Measurements from ENCODE around the gene VASP.
A peak's percentile ranks its signal among the peaks of the same experiment; 100 is the strongest.

VASP gene

DNA sequence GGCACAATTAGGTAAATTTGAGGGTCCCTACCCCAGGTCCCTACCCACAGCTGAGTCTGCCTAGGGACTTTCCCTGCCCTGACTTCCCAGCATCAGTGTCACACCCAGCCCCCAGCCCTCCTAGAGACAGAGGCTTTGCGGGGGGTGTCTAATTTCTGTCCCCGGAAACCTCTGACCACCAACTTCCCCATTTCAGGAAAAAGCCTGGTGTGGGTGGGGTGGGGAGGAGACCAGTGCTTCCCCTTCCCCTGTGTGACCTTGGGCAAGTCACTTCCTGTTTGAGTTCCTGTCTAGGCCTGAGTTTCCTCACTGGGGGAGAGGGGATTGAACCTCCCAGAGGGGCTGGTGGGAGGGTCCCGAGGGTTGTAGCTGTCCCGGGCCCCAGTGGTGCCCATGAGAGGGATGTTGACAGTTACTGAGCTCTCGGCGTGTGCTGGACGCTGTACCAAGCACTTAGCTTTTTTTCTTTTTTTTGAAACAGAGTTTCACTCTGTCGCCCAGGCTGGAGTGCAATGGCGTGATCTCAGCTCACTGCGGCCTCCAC, 7.9 kb downstream of the VASP start:
- DNase-seq (ENCODE audit: low spot score) = no peak

DNA sequence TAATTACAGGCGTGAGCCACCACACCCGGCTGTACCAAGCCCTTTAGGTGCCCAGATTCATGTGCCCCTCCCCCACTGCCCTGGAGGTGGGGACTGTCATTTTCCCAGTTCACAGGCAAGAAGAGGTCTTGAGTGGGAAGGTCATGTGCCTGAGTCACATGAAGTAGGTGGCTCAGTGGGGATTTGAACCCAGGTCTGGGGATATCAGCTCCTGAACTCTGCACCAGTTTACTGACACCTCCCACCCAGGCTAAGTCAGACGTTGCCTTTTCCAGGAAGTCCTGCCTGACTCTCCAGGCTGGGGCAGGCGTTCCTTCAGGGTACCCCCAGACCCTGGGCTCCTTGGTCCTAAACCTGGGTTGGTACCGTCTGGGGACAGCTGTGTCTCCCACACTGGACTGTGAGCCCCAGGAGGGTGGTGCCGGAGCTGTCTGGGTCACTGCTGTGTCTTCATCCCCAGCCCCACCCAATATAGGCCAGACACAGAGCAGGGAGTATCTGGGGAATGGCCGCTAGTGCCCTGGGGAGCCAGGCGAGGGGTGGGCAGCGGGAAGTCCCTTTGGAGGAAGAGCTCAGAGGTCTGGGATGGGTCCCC, 8.6 kb downstream of the VASP start:
- no peak for DNase-seq (ENCODE audit: low spot score)

DNA sequence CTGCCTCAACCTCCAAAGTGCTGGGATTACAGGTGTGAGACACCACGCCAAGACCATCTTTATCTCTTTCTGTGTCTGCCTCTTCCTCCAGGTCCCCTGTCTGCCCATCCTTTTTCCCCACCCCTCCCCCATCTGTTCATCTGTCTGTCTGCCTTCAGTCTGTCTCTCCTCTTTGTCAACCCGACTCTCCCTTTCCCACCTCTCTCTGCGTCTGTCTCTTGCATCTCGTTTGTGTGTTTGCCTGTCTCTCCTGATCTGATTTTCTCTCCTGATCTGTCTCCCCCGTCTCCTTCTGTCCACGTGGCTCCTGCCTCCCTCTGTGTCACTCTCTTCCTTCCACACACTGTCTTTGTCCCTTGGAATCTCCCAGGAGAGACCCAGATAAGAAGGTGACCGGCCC, 10.0 kb downstream of the VASP start:
- no peak for DNase-seq (ENCODE audit: low spot score)

DNA sequence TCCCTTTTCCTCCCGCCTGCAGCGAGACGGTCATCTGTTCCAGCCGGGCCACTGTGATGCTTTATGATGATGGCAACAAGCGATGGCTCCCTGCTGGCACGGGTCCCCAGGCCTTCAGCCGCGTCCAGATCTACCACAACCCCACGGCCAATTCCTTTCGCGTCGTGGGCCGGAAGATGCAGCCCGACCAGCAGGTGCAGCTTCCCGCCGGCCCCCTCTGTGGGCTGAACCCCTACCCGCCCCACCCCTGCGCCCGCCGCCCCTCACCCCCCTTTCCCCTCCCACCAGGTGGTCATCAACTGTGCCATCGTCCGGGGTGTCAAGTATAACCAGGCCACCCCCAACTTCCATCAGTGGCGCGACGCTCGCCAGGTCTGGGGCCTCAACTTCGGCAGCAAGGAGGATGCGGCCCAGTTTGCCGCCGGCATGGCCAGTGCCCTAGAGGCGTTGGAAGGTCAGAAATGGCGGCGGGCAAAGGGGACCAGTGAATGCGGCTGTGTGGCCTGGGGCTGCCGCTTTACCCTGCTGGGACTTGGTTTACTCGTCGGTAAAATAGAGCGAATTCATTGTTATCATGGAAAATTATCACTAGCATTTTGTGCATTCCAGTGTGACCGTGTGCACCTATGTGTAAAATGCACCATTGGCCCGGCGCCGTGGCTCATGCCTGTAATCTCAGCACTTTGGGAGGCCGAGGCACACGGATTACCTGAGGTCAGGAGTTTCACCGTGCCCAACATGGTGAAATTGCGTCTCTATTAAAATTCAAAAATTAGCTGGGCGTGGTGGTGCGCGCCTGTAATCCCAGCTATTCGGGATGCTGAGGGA, 10.6 kb downstream of the VASP start:
- no peak for DNase-seq (ENCODE audit: low spot score)

DNA sequence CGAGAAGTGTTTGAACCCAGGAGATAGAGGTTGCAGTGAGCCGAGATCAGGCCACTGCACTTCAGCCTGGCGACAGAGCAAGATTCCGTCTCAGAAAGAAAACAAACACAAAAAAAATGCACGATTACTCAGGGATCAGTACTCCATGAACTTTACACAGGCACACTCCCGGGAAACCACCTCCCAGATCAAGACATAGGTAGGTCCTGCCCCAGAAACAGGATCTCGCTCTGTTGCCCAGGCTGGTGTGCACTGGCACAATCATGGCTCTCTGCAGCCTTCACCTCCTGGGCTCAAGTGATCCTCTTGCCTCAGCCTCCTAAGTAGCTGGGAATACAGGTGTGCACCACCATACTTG, 11.2 kb downstream of the VASP start:
- DNase-seq (ENCODE audit: low spot score) = no peak

DNA sequence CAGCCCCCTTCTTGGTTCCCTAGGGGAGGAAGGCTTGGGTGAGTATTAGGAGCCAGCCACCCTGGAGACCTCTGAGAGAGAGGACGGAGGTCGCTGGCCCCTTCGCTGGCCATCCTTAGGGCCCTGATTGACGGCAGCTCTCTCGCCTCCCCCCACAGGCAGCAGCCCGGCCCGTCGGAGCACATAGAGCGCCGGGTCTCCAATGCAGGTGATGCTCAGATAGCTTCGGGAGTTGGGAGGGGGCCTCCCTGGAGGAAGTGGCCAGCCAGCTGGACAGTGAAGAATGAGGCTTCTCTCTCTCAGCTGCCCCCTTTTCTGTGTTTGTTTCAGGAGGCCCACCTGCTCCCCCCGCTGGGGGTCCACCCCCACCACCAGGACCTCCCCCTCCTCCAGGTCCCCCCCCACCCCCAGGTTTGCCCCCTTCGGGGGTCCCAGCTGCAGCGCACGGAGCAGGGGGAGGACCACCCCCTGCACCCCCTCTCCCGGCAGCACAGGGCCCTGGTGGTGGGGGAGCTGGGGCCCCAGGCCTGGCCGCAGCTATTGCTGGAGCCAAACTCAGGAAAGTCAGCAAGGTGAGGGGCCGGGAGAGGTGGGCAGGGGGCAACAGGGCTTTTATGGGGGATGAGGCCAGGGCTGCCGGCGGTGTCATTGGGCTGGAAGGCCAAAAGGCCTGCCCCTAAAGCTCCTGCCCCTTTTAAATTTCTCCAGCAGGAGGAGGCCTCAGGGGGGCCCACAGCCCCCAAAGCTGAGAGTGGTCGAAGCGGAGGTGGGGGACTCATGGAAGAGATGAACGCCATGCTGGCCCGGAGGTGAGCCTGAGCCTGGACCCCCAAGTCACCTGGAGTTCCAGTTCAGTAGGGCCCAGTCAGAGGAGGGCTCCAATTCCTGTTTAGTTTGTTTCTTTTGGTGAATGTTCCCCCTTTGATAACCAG, 15.0 kb downstream of the VASP start:
- no peak for DNase-seq (ENCODE audit: low spot score)

DNA sequence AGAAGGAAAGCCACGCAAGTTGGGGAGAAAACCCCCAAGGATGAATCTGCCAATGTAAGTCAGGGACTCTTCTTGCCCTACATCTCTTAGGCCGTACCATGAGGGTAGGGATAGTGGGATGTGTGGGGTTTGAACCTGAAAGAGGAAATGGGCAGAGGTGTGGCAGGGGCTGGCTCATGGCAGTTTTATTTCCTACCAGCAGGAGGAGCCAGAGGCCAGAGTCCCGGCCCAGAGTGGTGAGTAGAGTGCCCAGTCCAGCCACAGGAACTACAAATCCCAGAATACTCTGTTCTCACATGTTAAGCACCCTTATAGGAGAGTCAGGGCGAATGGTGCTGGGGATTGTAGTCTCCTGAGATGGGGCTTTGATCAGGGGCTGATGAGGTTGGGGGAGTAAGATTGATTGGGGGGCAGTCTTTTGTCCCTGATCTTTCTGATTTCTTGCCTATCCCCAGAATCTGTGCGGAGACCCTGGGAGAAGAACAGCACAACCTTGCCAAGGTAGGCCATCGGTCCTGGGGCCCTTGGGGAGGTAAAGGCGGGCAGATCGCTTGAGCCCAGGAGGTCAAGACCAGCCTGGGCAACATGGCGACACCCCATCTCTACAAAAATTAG, 16.5 kb downstream of the VASP start:
- peak; percentile 93 for DNase-seq (ENCODE audit: low spot score)

DNA sequence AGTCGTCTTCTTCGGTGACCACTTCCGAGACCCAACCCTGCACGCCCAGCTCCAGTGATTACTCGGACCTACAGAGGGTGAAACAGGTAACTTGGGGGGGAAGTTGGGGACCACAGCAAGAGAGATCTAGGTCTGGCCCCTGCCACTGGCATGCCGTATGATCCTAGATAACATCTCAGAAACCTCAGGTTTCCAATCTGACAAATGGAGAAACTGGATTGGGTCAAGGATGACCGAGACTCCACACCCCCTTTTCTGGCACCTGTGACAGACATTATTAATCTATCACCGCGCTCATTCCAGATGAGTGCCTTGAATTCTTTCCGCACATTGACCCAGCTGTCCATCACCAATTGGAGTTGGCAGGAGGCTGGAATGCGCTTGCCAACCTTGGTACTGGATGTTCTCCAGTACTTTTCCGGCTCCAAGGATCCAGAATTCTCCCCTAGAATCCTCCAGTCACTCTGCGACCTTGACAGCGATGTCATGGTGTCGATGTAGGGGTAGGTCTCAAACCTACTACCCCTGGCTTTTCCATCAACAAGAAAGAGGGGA, 17.4 kb downstream of the VASP start:
- DNase-seq (ENCODE audit: low spot score) = no peak

DNA sequence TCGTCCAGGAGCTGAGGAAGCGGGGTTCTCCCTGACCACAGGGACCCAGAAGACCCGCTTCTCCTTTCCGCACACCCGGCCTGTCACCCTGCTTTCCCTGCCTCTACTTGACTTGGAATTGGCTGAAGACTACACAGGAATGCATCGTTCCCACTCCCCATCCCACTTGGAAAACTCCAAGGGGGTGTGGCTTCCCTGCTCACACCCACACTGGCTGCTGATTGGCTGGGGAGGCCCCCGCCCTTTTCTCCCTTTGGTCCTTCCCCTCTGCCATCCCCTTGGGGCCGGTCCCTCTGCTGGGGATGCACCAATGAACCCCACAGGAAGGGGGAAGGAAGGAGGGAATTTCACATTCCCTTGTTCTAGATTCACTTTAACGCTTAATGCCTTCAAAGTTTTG, 18.9 kb downstream of the VASP start:
- peak; percentile 82 for DNase-seq (ENCODE audit: low spot score)

DNA sequence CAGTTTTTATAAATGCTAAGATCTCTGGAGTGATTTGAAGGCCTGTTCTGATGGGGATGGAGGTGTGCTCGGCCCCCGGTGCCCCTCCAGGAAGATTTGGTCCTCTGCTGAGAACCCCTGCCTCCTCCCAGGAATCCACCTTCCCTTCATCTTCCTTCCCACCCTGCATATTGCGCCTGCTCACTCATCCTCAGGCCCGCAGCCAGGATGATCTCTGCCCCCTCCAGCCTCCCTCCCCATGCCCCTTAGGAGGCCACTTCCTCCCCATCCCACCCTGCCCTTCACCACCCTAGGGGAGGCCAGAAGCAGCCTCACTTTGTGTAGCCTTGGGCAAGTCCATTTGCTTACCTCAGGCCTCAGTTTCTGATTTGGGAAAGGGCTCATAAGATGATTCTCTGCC, 19.7 kb downstream of the VASP start:
- no peak for DNase-seq (ENCODE audit: low spot score)

DNA sequence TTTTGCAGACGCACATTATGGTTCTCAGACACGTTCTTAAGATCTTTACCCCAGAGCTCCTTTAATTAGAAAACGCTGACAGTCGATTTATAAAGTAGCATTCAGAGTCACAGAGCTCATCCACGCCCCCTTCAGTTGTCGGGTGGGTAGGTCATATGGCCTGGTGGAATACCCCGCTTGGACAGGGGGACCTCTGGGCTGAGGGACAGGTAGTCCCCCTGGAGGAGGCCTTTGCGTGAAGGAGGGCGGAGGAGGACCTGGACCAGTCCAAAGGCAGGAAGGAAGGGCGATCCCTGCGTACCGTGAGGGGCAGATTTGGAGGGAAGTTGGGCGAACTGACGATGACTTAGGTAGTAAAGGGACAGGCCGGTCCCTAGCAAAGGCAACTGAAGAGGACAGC, 20.5 kb downstream of the VASP start:
- no peak for DNase-seq (ENCODE audit: low spot score)

DNA sequence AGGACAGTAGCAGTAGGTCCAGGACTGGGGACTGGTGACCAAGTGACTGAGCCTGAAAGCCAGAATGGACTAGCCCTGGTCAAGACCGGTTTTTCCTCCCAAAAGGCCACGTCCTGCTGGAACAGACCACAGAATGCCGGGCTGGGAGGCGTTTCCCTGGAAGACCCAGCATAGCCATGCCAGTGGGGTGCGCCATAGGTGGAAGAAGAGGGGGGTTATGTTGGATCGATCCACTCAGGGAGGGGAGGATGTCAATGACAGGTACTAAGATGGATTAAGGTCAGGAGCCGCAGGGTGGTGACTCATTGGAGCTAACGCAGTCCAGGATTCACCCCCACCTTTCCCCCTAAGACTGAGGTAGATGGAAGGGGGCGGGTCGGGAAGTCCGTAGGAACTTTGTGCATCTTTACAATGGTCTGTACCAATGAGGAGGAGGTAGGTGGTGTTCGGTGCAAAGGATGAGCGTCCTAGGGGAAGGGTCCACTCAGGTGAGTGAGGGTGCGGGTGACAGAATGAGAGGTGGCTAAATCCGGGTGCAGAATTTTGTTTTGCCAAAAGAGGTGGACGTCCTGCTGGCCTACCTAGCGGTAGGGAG, 21.0 kb downstream of the VASP start:
- DNase-seq (ENCODE audit: low spot score) = peak; percentile 43

DNA sequence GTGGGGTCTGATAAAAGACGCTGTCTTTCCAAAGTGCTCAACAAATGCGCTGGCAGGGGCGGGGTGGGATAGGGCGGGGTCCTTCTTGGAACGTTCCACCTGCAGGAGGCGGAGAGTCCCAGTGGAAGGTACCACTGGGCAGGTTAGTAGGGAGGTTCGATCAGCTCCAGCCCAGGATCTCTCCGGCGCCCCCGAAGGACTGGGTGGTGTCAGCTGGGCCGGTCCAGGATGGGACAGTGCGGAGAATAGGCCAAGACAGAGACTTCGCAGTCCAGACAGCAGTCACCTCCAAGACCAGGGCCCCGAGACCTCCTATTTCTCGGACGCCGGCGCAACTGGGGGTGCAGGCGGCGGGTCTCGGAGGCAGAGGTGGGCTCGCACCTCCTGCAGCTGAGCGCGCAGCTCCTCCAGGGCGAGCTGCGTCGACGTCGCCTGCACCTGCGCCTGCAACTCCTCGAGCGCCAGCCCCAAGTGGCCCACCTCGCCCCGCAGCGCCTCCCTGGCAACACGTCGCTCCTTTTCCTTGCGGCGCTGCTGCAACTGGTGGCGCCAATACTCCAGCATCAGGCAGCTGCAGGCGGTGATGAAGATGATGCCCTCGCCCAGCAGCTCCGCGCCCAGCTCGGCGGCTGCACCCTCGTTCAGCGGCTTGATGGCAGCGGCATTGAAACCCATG, 21.6 kb downstream of the VASP start:
- DNase-seq (ENCODE audit: low spot score) = no peak

DNA sequence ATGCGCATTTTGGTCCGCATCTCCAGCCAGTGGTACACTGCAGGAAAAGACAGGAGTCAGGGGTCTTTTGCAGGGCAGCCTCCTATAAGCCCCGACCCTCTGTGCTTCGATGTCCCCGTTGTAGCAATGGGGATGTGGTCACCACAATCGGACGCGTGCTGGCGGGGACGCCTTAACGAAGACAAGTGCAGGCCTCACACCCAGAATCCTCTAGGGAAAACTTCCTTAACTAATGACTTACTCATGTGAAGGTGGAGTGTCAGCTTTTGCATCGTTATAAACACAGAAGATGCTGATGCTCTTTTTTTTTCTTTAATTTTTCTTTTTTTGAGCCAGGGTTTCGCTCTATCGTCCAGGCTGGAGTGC, 22.1 kb downstream of the VASP start:
- peak; percentile 5 for DNase-seq (ENCODE audit: low spot score)

DNA sequence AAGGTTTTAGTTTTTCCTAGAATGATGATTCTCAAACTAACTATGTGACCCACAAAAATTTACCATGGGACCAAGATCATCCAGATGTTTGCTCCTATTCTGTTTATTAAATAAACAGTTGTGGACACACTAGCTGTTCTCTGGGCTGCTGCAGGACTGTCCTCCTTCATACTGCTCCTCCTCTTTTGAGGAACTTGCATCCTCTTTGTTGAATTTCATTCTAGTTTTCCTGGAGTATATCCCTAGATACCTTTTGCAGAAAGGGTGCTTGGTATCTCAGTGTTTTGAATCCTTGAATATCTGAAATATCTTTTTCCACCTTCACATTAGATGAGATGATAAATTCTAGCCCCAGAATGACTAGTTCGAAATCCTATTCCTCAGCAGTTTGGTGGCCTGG, 24.1 kb downstream of the VASP start:
- peak; percentile 2 for DNase-seq (ENCODE audit: low spot score)

DNA sequence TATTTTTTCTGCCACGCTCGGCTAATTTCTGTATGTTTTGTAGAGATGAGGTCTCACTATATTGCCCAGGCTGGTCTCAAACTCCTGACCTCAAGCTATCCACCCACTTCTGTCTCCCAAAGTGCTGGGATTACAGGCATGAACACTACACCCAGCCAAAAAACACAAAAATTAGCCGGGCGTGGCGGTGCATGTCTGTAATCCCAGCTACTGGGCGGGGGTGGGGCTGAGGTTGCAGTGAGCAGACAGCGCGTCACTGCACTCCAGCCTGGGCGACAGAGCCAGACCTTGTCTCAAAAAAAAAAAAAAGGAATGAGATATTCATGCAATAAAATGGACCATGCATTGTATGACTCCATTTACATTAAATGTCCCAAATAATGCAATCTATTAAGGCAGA, 32.2 kb downstream of the VASP start:
- DNase-seq (ENCODE audit: low spot score) = no peak

DNA sequence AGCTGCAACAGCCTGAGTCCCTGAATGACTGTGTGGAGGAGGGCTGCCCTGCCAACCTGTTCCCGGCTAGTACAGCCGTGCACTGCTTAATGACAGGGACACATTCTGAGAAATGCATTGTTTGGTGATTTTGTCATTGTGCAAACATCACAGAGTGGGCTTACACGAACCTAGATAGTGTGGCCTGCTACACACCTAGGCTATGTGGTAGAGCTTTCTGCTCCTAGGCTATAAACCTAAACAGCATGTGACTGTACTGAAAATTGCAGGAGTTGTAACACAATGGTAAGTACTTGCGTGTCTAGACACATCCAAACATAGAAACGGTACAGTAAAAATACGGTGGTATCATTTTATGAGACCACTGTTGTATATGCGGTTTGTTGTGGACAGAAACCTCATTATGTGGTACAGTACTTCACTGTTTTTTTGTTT, 35.0 kb downstream of the VASP start:
- no peak for DNase-seq (ENCODE audit: low spot score)

DNA sequence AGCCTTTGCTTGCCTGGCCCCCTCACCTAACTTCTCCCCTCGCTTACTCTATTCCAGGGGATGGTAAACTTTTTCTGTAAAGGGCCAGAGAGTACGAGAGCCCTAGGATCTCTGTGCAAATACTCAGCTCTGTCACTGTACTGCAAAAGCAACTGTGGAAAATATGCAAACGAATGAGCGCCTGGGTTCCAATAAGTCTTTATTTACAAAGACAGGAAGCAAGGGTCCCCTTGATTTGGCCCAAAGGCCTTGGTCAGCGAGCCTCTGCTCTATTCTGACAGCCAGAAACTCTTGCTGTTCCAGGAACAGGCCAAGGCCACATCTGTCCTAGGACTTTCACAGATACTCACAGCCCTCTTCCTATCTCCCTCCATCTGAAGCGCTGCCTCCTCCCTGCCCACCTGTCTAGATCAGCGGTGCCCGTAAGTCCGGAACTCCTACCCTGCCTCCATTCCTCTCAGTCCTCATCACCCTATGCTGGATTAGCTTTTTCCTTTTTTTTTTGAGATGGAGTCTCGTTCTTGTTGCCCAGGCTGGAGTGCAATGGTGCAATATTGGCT, 40.0 kb downstream of the VASP start:
- no peak for DNase-seq (ENCODE audit: low spot score)

DNA sequence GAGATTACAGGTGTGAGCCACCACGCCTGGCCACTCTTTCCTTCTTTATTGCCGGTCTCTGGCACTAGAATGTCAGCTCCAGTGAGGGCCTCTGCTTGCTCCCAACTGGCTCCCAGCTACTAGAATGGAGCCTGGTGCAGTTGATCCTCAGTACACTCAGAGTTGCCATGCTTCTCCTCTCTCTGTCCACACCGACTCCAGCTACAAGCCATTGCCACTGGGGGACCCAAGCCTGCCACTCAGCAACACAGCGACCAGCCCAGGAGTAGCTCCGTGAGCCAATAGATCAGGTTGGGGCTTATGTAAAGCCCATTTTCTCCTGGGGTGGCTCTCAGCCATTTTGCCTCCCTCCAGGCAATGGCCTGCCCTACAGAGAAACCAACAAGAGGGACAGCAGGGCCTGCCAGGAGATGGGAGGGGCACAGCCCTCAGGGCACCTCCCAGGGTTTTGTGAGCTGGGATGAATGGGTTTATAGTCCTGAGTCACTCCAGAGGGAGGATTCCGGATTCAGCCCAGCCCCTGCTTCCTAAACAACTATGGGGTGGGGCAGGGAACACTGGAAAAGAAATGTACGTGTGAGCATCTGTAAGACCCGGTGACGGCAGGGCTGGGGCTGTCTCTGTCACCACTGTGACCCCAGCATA, 40.8 kb downstream of the VASP start:
- peak; percentile 49 for DNase-seq (ENCODE audit: low spot score)

DNA sequence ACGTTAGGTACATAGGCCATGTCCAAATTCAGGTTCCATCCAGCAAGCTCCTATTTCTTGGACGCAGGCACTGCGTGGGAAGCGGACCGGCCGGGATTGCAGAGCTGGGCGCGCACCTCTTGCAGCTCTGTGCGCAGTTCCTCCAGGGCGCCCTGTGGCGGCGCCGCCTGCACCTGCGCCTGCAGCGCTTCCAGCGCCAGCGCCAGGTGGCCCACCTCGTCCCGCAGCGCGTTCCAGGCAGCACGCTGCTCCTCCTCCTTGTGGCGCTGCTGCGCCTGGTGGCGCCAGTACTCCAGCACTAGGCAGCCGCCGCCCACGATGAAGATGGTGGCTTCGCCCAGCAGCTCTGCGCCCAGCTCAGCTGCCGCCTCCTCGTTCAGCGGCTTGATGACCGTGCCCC, 46.2 kb downstream of the VASP start:
- no peak for DNase-seq (ENCODE audit: low spot score)

All from AG08396 (cell line).